Heart right ventricle (tissue), 12 donors: Measurements from ENCODE around the gene GASK1A. TPM values are rescaled to one million over a fixed set of nuclear protein-coding genes. Genes with fewer than 3 reads are reported as not detected.

Experiments used
- polyA plus RNA-seq, 2 donors: library from polyadenylated mRNA; stranded (reverse); fragments of 200-250 nt; gene quantifications; one replicate each; pipeline ENCODE4 v1.2.3, GENCODE V29; 2013
- total RNA-seq, 10 donors: library from RNA; stranded (reverse); fragmentation: NEBNext Ultra II Directional in 3 of 10; extraction: Animal tissue kit (Norgen Biotek cat#: 25700) in 3 of 10; gene quantifications; one replicate each; pipeline versions ENCODE4 v1.2.1 to v1.2.4, GENCODE V29; 2021 to 2023
- donor health status: ischemic (EF 13 %, LVEDD 7.1; RV severe dilation, severe dysfunction).
- donor health status: healthy with polysubstance abuse.
- donor health status: DM: no; HTN: yes; CAD: no.
- donor health status: DM: no; HTN: no; CAD: no.
- donor health status: ischemic (EF 25% LVEDD 6.9; RV normal size, moderate dysfunction).
- donor health status: ischemic (EF 25% LVEDD 5.7; RV mildly dilated, moderate dysfunction).
- donor health status: healthy.
- donor health status: nonischemic (EF 11% LVEDD 7.7; RV severe dilation, severe dysfunction).
- donor health status: DM: yes; HTN: yes; CAD: no.
- donor health status: PGD.
- donor health status: ischemic (EF 29% LVEDD 5.4; RV normal size, mild dysfunction).
- donor health status: nonischemic (EF 23%, LVEDD 6.1; RV moderate dilation, normal function).

GASK1A gene
- total and polyA plus RNA-seq, 12 donors, result 0.28 to 1.5 (median 0.58) TPM

Other genes with a start within 250 kb of the GASK1A start
- 1 to 10 TPM in 2 of 10 donors, under 1 TPM in 6, not detected in 2; 0.16 to 1.2 (median 0.62) TPM for gene CCDC13, start 206.1 kb upstream of the GASK1A start, total RNA-seq
- under 1 TPM; 0.44 to 0.52 TPM for gene CCDC13, start 206.1 kb upstream of the GASK1A start, polyA plus RNA-seq
- 100 to 1,000 TPM; 276 to 397 (median 331) TPM for gene HIGD1A, start 174.8 kb upstream of the GASK1A start, total RNA-seq
- 100 to 1,000 TPM; 179 to 399 TPM for gene HIGD1A, start 174.8 kb upstream of the GASK1A start, polyA plus RNA-seq
- 1 to 10 TPM in 8 of 10 donors, under 1 TPM in 2; 0.93 to 2.1 (median 1.2) TPM for gene ACKR2, start 169.9 kb upstream of the GASK1A start, total RNA-seq
- under 1 TPM; 0.15 to 0.25 TPM for gene ACKR2, start 169.9 kb upstream of the GASK1A start, polyA plus RNA-seq
- gene CYP8B1, start 103.4 kb upstream of the GASK1A start, total RNA-seq, result not detected
- not detected for gene CYP8B1, start 103.4 kb upstream of the GASK1A start, polyA plus RNA-seq
- 1 to 10 TPM; 3.7 to 6.9 (median 5.5) TPM for gene ZNF662, start 73.2 kb upstream of the GASK1A start, total RNA-seq
- 1 to 10 TPM in 1 of 2 donors, under 1 TPM in 1; 0.91 to 5.0 TPM for gene ZNF662, start 73.2 kb upstream of the GASK1A start, polyA plus RNA-seq
- gene POMGNT2, start 126.8 kb downstream of the GASK1A start, total RNA-seq, result 10 to 100 TPM; 12.8 to 29.4 (median 17.6) TPM
- gene POMGNT2, start 126.8 kb downstream of the GASK1A start, polyA plus RNA-seq, result 10 to 100 TPM in 1 of 2 donors, 1 to 10 TPM in 1; 7.1 to 16.8 TPM